Erythroblast (primary cell): ENCODE results near the gene CPNE8.

ENCODE experiments used
- DNase-seq, 2 experiments: peaks; one replicate each; lab custom pipeline; 2025; lab: John Stamatoyannopoulos, UW
- GATA1 ChIP-seq: IDR thresholded peaks from 2 replicates; pipeline ENCODE4 v1.6.1; 2011; ENCODE audit warnings: low read depth, mild to moderate bottlenecking, control low read depth, low read length, moderate library complexity
- POLR2A ChIP-seq: IDR thresholded peaks from 2 replicates; pipeline ENCODE4 v1.6.1; 2011; ENCODE audit warnings: mild to moderate bottlenecking, low read length

The CPNE8 gene

GRCh38 chr12:38886931-38887330 lies 18.5 kb downstream of the CPNE8 start:
- no peak for DNase-seq
- no peak for TF ChIP-seq GATA1
- no peak for TF ChIP-seq POLR2A

- TF ChIP-seq POLR2A = no peak
- peak; percentile 19 to 39 for DNase-seq
Observed at GRCh38 chr12:38886064-38886463, 19.3 kb downstream of the CPNE8 start.

GRCh38 chr12:38884666-38885065 lies 20.7 kb downstream of the CPNE8 start:
- no peak for DNase-seq
- TF ChIP-seq POLR2A = no peak
- no peak for TF ChIP-seq GATA1

GRCh38 chr12:38883629-38884134 lies 21.7 kb downstream of the CPNE8 start:
- TF ChIP-seq GATA1 (no peak), POLR2A (no peak)
- no peak for DNase-seq

- DNase-seq = no peak
- TF ChIP-seq GATA1 (no peak), POLR2A (no peak)
Observed at GRCh38 chr12:38880288-38880687, 25.1 kb downstream of the CPNE8 start.

GRCh38 chr12:38878986-38879385 lies 26.4 kb downstream of the CPNE8 start:
- TF ChIP-seq POLR2A (no peak), GATA1 (no peak)
- DNase-seq = no peak

- no peak for TF ChIP-seq POLR2A
- no peak for TF ChIP-seq GATA1
- DNase-seq = no peak
Observed at GRCh38 chr12:38878333-38878705, 27.1 kb downstream of the CPNE8 start.

- no peak for TF ChIP-seq GATA1
- TF ChIP-seq POLR2A = no peak
- DNase-seq = no peak
Observed at GRCh38 chr12:38875586-38876228, 29.7 kb downstream of the CPNE8 start.

- no peak for TF ChIP-seq POLR2A
- no peak for TF ChIP-seq GATA1
- no peak for DNase-seq
Observed at GRCh38 chr12:38872561-38872960, 32.8 kb downstream of the CPNE8 start.

- no peak for TF ChIP-seq GATA1
- no peak for TF ChIP-seq POLR2A
- DNase-seq = no peak
Observed at GRCh38 chr12:38872156-38872555, 33.2 kb downstream of the CPNE8 start.

- no peak for DNase-seq
- TF ChIP-seq POLR2A (no peak), GATA1 (no peak)
Observed at GRCh38 chr12:38869036-38869435, 36.4 kb downstream of the CPNE8 start.

GRCh38 chr12:38850461-38850860 lies 54.9 kb downstream of the CPNE8 start:
- no peak for DNase-seq
- TF ChIP-seq POLR2A = no peak
- TF ChIP-seq GATA1 = no peak

- TF ChIP-seq GATA1 (no peak), POLR2A (no peak)
- no peak for DNase-seq
Observed at GRCh38 chr12:38847247-38847646, 58.1 kb downstream of the CPNE8 start.

- DNase-seq = no peak
- no peak for TF ChIP-seq GATA1
- no peak for TF ChIP-seq POLR2A
Observed at GRCh38 chr12:38844267-38844666, 61.1 kb downstream of the CPNE8 start.
